Liver (tissue), 9 donors: Measurements from ENCODE around the gene DTD1. TPM values are rescaled to one million over a fixed set of nuclear protein-coding genes. Genes with fewer than 3 reads are reported as not detected.

Source experiments
- DNase-seq: peaks from one replicate; pipeline ENCODE4 v3.0.0-alpha.2; 2017; ENCODE audit warnings: low spot score
- H3K27ac ChIP-seq, 2 donors: one replicate each; pipeline ENCODE4 v1.7.0; 2013; ENCODE audit warnings: inconsistent platforms in 2 of 2, low read length in 2 of 2, control low read depth in 1 of 2, low read depth in 1 of 2, mild to moderate bottlenecking in 1 of 2
- H3K27me3 ChIP-seq, 4 donors: one replicate each; pipeline versions ENCODE4 v1.6.1 to v1.7.0; 2013; ENCODE audit warnings: low read length in 3 of 4, inconsistent platforms in 1 of 4, mild to moderate bottlenecking in 1 of 4, moderate library complexity in 1 of 4; ENCODE audit not compliant: control insufficient read depth in 4 of 4, insufficient read depth in 4 of 4
- H3K36me3 ChIP-seq, 4 donors: one replicate each; pipeline versions ENCODE4 v1.6.1 to v1.7.0; 2013; ENCODE audit warnings: low read length in 3 of 4, mild to moderate bottlenecking in 3 of 4, low read depth in 1 of 4, moderate library complexity in 1 of 4; ENCODE audit not compliant: control insufficient read depth in 4 of 4, insufficient read depth in 3 of 4
- H3K4me1 ChIP-seq, 4 donors: one replicate each; pipeline versions ENCODE4 v1.6.1 to v1.7.0; 2013; ENCODE audit warnings: low read length in 3 of 4, mild to moderate bottlenecking in 3 of 4, moderate library complexity in 1 of 4; ENCODE audit not compliant: control insufficient read depth in 4 of 4, insufficient read depth in 4 of 4
- H3K4me3 ChIP-seq, 3 donors: one replicate each; pipeline versions ENCODE4 v1.6.1 to v1.7.0; 2013; ENCODE audit warnings: low read length in 3 of 3, control low read depth in 1 of 3, low read depth in 1 of 3, mild to moderate bottlenecking in 1 of 3
- H3K9ac ChIP-seq, 2 donors: one replicate each; pipeline ENCODE4 v1.7.0; 2013; ENCODE audit warnings: low read length in 2 of 2, mild to moderate bottlenecking in 2 of 2, moderate library complexity in 2 of 2, control low read depth in 1 of 2, low read depth in 1 of 2
- H3K9me3 ChIP-seq, 4 donors: one replicate each; pipeline versions ENCODE4 v1.6.1 to v1.7.0; 2013; ENCODE audit warnings: low read length in 3 of 4; ENCODE audit not compliant: control insufficient read depth in 4 of 4
- EGR1 ChIP-seq, 2 donors: IDR thresholded peaks; 2 replicates each; pipeline ENCODE4 v1.6.1; 2016 to 2018; ENCODE audit warnings: antibody characterized with exemption in 2 of 2, low read depth in 2 of 2
- FOXA1 ChIP-seq: IDR thresholded peaks from 2 replicates; pipeline ENCODE4 v1.6.1; 2016; ENCODE audit warnings: antibody characterized with exemption
- FOXA2 ChIP-seq: IDR thresholded peaks from 2 replicates; pipeline ENCODE4 v1.6.1; 2016; ENCODE audit warnings: antibody characterized with exemption
- GABPA ChIP-seq, 2 donors: IDR thresholded peaks in 1 of 2; conservative IDR thresholded peaks in 1 of 2; 2 replicates each; pipeline ENCODE4 v1.6.1; 2016; ENCODE audit warnings: antibody characterized with exemption in 2 of 2, mild to moderate bottlenecking in 1 of 2, moderate library complexity in 1 of 2
- HNF4A ChIP-seq, 2 donors: conservative IDR thresholded peaks; 2 replicates each; pipeline ENCODE4 v1.6.1; 2016; ENCODE audit warnings: antibody characterized with exemption in 2 of 2, mild to moderate bottlenecking in 2 of 2
- HNF4G ChIP-seq: IDR thresholded peaks from 2 replicates; pipeline ENCODE4 v1.6.1; 2016; ENCODE audit warnings: antibody characterized with exemption
- JUND ChIP-seq, 2 donors: IDR thresholded peaks; 2 replicates each; pipeline ENCODE4 v1.6.1; 2016; ENCODE audit warnings: antibody characterized with exemption in 2 of 2
- NR2F2 ChIP-seq: IDR thresholded peaks from 2 replicates; pipeline ENCODE4 v1.6.1; 2016; ENCODE audit warnings: antibody characterized with exemption
- RAD21 ChIP-seq, 2 donors: IDR thresholded peaks; 2 replicates each; pipeline ENCODE4 v1.6.1; 2016; ENCODE audit warnings: antibody characterized with exemption in 2 of 2, mild to moderate bottlenecking in 2 of 2
- RXRA ChIP-seq, 2 donors: IDR thresholded peaks; 2 replicates each; pipeline ENCODE4 v1.6.1; 2017 to 2018; ENCODE audit warnings: antibody characterized with exemption in 2 of 2, mild to moderate bottlenecking in 1 of 2
- SP1 ChIP-seq: IDR thresholded peaks from 2 replicates; pipeline ENCODE4 v1.6.1; 2018; ENCODE audit warnings: antibody characterized with exemption, mild to moderate bottlenecking
- TAF1 ChIP-seq: conservative IDR thresholded peaks from 2 replicates; pipeline ENCODE4 v1.6.1; 2016; ENCODE audit warnings: antibody characterized with exemption, mild to moderate bottlenecking
- YY1 ChIP-seq: IDR thresholded peaks from 2 replicates; pipeline ENCODE4 v1.6.1; 2016; ENCODE audit warnings: antibody characterized with exemption, mild to moderate bottlenecking
- WGBS: extraction: QIAGEN DNeasy Blood & Tissue Kit; methylation state at CpG from one replicate; pipeline ENCODE4 v1.1.7; 2013; 5-methylcytosine and 5-hydroxymethylcytosine counted together
- polyA plus RNA-seq, 2 donors: library from polyadenylated mRNA; stranded (reverse) in 1 of 2; unstranded in 1 of 2; fragments of 200-250 nt in 1 of 2; fragments of >200 nt in 1 of 2; fragmentation: Nextera tagmentation in 1 of 2; extraction: Ambion mirVana in 1 of 2; gene quantifications; one replicate each; pipeline versions ENCODE4 v1.2.1 to v1.2.3, GENCODE V29; 2013 to 2015
- total RNA-seq, 2 donors: library from RNA; depleted of rRNA; stranded (reverse); fragments of >200 nt; gene quantifications; one replicate each; pipeline ENCODE4 v1.2.3, GENCODE V29; 2014
- TF ChIP-seq, protein P1 (sequence below): IDR thresholded peaks from 2 replicates; pipeline ENCODE4 v1.6.1; 2016; ENCODE audit warnings: antibody characterized with exemption, mild to moderate bottlenecking
- TF ChIP-seq, protein P2 (sequence below): IDR thresholded peaks from 2 replicates; pipeline ENCODE4 v1.6.1; 2016; ENCODE audit warnings: antibody characterized with exemption
- TF ChIP-seq, protein P3 (sequence below): fragments of 150-350 bp; IDR thresholded peaks from 2 replicates; pipeline ENCODE4 v1.5.1; 2017; ENCODE audit warnings: improper control_type of control experiment, low read depth, low read length; ENCODE audit not compliant: missing input control
- TF ChIP-seq, protein P4 (sequence below): IDR thresholded peaks from 2 replicates; pipeline ENCODE4 v1.6.1; 2016; ENCODE audit warnings: antibody characterized with exemption
- TF ChIP-seq, protein P5 (sequence below): IDR thresholded peaks from 2 replicates; pipeline ENCODE4 v1.6.1; 2016; ENCODE audit warnings: antibody characterized with exemption
- donor health status: healthy.
- donor health status: healthy.
- donor health status: healthy.
- donor health status: healthy.
- donor health status: healthy.

The DTD1 gene
- total and polyA plus RNA-seq, 4 donors = 7.8 to 11.3 (median 10.1) TPM

DNA sequence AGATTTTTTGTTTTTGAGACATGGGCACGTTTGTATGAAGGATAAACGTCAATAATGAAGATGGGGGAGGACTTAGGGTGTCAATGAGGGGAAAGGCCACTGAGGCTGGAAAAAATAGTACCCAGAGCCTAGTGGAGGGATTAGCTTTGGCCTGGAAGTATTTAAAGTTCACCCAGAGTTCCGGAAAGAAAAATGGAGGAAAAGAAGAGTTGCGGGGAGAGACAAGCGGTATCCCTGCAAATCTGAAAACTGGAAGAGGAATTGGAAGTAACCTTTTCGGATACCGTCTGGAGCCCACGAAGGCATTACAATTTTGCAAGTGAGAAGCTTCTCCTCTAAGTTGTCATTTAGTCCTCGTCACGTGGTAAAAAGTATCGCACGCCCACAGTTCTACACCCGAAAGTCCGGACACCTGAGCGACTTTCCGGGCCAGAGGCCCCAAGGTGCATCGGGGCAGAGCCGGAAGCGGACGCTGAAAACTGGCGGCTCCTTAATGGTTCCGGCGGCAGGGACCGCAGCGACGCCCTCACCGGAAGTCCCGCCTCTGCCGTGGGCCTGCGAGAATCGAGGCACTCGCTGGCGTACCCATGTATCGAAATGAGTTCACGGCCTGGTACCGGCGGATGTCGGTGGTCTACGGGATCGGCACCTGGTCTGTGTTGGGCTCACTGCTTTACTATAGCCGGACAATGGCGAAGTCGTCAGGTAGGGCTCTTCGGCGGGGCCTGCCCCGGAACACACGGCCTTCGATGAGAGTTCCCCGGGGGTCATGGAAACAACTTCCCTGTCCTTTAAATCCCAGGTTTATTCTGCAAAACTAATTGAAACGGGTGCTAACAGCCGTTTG lies 20.7 kb upstream of the DTD1 start, which contains the start of gene SMIM26:
Gene SMIM26 (plus strand): TSS at position 541 of the 847 bp plus-strand sequence. CDS start 47 bp downstream, at position 588.
- under 1% methylated on average over 51 of the region's 51 CpGs for WGBS
- Histone ChIP-seq H3K36me3 (peaks cover 5 to 17% (median 9%) of the 10 kb centered on the region in 4 donors), H3K4me3 (peak within 1 kb of the TSS; percentile 58 to 87 (median 76)), H3K9ac (peak within 1 kb of the TSS; percentile 96), H3K4me1 (peaks cover 2 to 12% (median 7%) of the 10 kb centered on the region in 4 donors), H3K9me3 (no peaks in the 10 kb centered on the region), H3K27me3 (no peaks in the 10 kb centered on the region), H3K27ac (peak within 1 kb of the TSS; percentile 71 to 77)
- TF ChIP-seq SP1 (peak; percentile 48), EGR1 (IDR thresholded peaks at IDR 0.05; ENCODE audit: low read depth in 2 of 2) (peak in 1 of 2 donors; percentile 55), HNF4A (conservative IDR thresholded peaks at IDR 0.05) (peak; percentile 30 to 49), FOXA2 (peak; percentile 26), JUND (IDR thresholded peaks at IDR 0.05) (peak in 1 of 2 donors; percentile 24), GABPA (IDR thresholded peaks at IDR 0.05 in 1 of 2, conservative IDR thresholded peaks at IDR 0.05 in 1 of 2) (peak; percentile 95 to 99), RAD21 (IDR thresholded peaks at IDR 0.05) (peak; percentile 29 to 43), YY1 (peak; percentile 92), FOXA1 (peak; percentile 58), TAF1 (peak; percentile 45), HNF4G (no peak), NR2F2 (no peak), RXRA (IDR thresholded peaks at IDR 0.05) (peak in 1 of 2 donors; percentile 57)
- TF ChIP-seq, protein P1, sequence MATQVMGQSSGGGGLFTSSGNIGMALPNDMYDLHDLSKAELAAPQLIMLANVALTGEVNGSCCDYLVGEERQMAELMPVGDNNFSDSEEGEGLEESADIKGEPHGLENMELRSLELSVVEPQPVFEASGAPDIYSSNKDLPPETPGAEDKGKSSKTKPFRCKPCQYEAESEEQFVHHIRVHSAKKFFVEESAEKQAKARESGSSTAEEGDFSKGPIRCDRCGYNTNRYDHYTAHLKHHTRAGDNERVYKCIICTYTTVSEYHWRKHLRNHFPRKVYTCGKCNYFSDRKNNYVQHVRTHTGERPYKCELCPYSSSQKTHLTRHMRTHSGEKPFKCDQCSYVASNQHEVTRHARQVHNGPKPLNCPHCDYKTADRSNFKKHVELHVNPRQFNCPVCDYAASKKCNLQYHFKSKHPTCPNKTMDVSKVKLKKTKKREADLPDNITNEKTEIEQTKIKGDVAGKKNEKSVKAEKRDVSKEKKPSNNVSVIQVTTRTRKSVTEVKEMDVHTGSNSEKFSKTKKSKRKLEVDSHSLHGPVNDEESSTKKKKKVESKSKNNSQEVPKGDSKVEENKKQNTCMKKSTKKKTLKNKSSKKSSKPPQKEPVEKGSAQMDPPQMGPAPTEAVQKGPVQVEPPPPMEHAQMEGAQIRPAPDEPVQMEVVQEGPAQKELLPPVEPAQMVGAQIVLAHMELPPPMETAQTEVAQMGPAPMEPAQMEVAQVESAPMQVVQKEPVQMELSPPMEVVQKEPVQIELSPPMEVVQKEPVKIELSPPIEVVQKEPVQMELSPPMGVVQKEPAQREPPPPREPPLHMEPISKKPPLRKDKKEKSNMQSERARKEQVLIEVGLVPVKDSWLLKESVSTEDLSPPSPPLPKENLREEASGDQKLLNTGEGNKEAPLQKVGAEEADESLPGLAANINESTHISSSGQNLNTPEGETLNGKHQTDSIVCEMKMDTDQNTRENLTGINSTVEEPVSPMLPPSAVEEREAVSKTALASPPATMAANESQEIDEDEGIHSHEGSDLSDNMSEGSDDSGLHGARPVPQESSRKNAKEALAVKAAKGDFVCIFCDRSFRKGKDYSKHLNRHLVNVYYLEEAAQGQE = peak; percentile 36
- TF ChIP-seq, protein P2, sequence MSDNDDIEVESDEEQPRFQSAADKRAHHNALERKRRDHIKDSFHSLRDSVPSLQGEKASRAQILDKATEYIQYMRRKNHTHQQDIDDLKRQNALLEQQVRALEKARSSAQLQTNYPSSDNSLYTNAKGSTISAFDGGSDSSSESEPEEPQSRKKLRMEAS = peak; percentile 70
- TF ChIP-seq, protein P3, sequence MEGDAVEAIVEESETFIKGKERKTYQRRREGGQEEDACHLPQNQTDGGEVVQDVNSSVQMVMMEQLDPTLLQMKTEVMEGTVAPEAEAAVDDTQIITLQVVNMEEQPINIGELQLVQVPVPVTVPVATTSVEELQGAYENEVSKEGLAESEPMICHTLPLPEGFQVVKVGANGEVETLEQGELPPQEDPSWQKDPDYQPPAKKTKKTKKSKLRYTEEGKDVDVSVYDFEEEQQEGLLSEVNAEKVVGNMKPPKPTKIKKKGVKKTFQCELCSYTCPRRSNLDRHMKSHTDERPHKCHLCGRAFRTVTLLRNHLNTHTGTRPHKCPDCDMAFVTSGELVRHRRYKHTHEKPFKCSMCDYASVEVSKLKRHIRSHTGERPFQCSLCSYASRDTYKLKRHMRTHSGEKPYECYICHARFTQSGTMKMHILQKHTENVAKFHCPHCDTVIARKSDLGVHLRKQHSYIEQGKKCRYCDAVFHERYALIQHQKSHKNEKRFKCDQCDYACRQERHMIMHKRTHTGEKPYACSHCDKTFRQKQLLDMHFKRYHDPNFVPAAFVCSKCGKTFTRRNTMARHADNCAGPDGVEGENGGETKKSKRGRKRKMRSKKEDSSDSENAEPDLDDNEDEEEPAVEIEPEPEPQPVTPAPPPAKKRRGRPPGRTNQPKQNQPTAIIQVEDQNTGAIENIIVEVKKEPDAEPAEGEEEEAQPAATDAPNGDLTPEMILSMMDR = no peak
- TF ChIP-seq, protein P4, sequence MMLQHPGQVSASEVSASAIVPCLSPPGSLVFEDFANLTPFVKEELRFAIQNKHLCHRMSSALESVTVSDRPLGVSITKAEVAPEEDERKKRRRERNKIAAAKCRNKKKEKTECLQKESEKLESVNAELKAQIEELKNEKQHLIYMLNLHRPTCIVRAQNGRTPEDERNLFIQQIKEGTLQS = no peak
- TF ChIP-seq, protein P5, sequence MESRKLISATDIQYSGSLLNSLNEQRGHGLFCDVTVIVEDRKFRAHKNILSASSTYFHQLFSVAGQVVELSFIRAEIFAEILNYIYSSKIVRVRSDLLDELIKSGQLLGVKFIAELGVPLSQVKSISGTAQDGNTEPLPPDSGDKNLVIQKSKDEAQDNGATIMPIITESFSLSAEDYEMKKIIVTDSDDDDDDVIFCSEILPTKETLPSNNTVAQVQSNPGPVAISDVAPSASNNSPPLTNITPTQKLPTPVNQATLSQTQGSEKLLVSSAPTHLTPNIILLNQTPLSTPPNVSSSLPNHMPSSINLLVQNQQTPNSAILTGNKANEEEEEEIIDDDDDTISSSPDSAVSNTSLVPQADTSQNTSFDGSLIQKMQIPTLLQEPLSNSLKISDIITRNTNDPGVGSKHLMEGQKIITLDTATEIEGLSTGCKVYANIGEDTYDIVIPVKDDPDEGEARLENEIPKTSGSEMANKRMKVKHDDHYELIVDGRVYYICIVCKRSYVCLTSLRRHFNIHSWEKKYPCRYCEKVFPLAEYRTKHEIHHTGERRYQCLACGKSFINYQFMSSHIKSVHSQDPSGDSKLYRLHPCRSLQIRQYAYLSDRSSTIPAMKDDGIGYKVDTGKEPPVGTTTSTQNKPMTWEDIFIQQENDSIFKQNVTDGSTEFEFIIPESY = peak; percentile 85
- DNase-seq = peak; percentile 93
